Activated T-cell treated with anti-CD3 and anti-CD28 coated beads, Interleukin-2, amount 50 U/mL, for 48 hours (primary cell): Measurements from ENCODE around the gene POLR2L.

Experiments
- DNase-seq, 2 experiments: peaks; one replicate each; pipeline ENCODE4 v3.0.0-alpha.2; 2020

POLR2L gene

DNA sequence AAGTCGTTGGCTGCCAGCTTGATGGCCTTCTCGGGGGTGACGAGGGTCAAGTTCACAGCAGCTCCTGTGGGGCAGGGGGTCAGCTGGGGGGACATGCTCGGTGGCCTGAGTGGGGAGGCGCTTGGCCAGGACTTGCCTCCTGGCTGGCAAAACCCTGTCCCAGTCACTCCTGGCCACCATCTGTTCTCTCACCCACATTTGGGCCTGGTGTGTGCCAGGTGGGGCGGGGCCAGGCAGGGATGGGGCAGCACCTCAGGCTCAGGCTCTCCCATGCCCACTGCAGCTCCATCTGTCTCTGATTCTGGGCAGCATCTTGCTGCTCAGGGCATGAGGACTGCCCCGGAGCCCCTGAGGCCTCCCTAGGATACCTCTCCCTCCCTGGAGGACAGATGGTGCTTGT, 48.8 kb downstream of the POLR2L start:
- no peak for DNase-seq

DNA sequence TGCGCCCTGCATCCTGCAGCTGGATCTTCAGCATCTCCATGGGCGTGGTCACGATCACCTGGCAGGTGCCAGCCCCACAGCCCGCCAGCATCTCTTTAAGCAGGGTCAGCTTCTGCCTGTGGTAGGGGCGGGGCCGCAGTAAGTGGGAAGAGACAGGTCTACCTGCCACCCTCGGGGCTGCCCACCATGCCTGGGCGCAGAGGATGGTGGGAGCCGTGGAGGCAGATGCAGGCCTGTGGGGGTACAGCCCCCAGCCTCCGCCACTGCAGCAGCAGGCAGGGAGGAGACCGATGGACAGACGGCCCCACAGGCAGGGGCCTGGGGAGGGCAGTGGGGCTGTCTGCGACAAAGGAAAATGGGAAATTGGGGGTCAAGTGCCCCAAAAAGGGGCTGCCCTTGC, 49.5 kb downstream of the POLR2L start:
- no peak for DNase-seq

DNA sequence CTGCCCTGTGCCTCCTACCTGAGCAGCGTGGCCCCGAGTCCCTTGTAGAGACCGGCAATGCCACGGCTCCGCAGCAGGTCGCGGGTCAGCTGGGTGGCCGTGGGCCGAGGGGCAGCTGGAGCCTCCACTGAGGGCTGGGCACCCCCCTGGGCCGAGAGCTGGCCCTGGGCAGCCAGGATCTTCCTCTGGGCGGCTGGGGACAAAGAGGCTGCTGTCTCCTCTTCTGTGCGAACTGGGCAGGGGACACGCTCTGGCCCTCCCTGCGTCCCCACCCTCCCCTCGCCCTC, 49.9 kb downstream of the POLR2L start:
- DNase-seq = no peak

DNA sequence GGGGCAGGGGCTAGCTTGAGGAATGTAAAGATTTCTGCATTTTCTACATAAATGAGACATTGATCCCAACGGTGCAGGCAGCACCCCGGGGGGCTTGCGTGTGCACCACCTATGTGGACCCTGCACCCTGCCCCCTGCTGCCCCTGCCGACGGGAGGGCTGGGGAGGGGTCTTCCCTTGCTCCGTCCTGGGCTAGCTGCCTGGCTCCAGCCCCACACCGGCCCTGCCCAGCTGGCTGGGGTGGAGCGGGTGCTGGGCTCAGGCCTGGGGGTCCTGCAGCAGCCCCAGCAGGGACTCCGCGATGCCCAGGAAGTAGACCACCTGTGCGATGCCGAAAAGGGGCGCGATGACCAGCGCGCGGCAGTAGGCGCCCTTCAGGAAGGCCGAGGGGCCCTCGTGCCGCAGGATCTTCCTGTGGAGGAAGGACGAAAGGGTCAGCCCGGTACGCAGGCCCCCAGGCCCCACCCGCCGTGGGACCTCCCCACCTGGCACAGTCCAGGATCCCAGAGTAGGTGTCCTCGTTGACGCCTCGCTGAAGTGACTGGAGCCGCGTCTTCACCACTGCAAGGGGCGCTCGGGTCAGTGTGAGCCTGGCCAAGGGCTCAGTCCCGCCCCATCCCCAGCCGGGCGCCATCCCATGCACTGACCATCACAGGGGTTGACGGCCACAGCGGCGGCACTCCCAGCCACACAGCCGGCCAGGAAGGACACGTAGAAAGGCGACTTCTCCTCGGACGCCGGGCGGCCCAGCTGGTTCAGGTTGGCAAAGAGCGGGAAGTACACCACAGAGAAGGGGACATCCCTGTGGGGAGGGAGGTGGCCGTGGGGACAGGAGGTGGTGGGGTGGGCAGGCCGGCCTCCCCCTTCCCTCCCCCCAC, 50.4 kb downstream of the POLR2L start:
- DNase-seq = no peak

DNA sequence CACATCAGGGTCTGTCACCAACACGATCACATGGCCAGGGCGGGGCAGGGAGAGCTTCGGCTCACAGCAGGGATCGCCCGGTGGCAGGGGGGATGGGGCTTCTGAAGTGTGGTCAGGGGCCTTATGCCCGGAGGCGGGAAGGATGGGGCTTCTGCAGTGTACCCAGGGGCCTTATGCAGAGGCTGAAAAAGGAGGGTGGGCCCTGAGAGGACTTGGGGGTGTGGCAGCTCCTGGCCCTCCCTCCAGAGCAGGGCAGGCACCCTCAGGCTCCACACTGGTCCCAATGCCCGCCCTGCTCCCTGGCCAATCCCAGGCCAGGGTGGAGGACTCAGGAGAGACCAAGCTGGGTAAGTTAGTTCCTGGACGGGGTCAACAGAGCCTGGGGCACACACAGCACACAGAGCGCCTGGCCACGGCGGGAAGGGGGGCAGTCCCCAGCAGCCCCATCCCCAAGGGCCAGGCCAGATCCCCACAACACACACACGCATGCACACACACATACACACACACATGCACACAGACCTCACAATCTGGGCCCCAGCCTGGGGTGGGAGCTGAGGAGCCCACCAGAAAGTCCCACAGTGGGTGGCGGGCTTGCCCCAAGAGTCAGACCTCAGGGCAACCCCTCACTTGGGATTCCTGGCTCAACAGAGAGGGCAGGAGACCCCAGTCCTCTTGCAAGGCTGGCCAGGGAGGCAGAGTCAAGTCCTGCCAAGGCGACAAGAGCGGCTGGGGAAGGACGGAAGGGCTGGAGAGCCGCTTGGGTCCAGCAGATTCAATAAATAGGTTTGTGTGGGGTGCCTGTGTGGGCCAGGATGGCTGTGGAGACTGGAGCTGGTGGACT, 51.4 kb downstream of the POLR2L start:
- DNase-seq = no peak

DNA sequence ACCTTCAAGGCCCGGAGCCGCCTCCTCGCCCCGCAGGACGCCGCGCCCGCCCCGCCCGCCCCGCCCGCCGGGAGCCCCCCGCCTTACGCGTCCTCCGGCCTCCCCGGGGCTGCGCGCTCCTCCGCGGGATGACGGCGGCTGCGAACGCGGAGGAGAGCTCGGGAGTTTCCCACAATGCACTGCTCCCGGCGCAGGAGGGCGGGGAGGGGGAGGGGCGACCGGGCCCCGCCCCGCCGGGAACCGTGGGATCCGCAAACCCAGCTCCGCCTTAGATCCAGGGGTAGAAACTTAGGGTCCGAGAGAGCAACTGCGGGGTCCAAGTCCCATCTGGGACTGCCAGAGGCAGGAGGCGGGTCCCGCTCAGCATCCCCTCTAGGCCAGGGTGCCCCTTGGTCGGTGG, 52.4 kb downstream of the POLR2L start, which contains the start of gene CEND1:
CEND1 (minus strand) TSS at position 148 of the 400 bp plus-strand sequence. CDS start 1,514 bp downstream, outside the sequence.
- DNase-seq = peak; percentile 73 to 80
